ENCODE data around the gene KLHL2. TPM values are rescaled to one million over a fixed set of nuclear protein-coding genes. Genes with fewer than 3 reads are reported as not detected.
"Not testable (repeated sequence)": the region's sequence is repeated elsewhere in the genome, so short reads cannot be mapped to it uniquely, and the experiment has no call there.

The KLHL2 gene
- total and polyA plus RNA-seq, 9 of the 15 experiments (the other 6 are each of a cell fraction or from before 2014, with no cell fraction given), result 2.5 to 11.3 (median 6.1) TPM

DNA sequence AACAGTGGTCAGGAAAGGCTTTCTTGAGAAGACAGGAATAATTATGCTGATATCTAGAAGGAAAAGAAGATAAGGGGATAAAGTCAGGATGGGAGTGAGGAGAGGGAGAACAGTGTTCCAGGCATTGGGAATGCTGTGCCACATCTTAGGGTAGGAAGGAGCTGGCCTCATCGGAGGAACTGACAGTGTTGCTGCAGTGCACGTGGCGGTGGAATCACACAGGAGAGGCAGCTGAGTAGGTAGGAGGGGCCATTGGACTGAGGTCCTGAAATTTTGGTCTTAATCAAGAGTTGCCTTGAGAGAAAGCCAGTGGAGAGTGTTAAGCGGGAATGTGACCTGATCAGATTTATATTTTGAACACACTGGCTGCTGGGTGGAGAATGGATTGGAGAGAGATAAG is 13.9 kb downstream of the KLHL2 start:
- DNase-seq (ENCODE audit: extremely low read depth in 1 of 4, low spot score in 3 of 4); BruUV-seq (replicated peaks); H3K27ac ChIP-seq (ENCODE audit: extremely low read depth, low read depth, low read length); H3K27me3 ChIP-seq (ENCODE audit: control insufficient read depth in 2 of 2, insufficient read depth in 2 of 2, low read length in 2 of 2); CTCF ChIA-PET (ENCODE audit: low intra/inter-chr PET ratio); H3K4me1 ChIP-seq (replicated peaks in 1 of 2; ENCODE audit: control insufficient read depth in 2 of 2, insufficient read depth in 2 of 2, low read length in 2 of 2); ATAC-seq; H2AFZ ChIP-seq (ENCODE audit: low read depth, low read length); H3K9me3 ChIP-seq (replicated peaks; ENCODE audit: control insufficient read depth, insufficient read depth, low read depth, low read length); in situ Hi-C loops (cut with MboI); H3K9me1 ChIP-seq (ENCODE audit: control insufficient read depth, insufficient read depth, low read length); H3K4me3 ChIP-seq; H4K20me1 ChIP-seq (replicated peaks; ENCODE audit: control insufficient read depth, insufficient read depth, low read length); H3K4me2 ChIP-seq (ENCODE audit: insufficient read depth, low read length); FAIRE-seq; POLR2A ChIA-PET; H3K9ac ChIP-seq (ENCODE audit: insufficient read depth in 1 of 2, low read depth in 2 of 2, low read length in 2 of 2); H3K79me2 ChIP-seq (ENCODE audit: control insufficient read depth, insufficient read depth, low read length); H3K36me3 ChIP-seq (ENCODE audit: control insufficient read depth, insufficient read depth, low read length); intact Hi-C loops (cut with micrococcal nuclease): not testable (repeated sequence)
- WGBS (ENCODE audit: insufficient coverage, low coverage, missing lambda C conversion rate), result 84% methylated on average over 4 of the region's 4 CpGs

DNA sequence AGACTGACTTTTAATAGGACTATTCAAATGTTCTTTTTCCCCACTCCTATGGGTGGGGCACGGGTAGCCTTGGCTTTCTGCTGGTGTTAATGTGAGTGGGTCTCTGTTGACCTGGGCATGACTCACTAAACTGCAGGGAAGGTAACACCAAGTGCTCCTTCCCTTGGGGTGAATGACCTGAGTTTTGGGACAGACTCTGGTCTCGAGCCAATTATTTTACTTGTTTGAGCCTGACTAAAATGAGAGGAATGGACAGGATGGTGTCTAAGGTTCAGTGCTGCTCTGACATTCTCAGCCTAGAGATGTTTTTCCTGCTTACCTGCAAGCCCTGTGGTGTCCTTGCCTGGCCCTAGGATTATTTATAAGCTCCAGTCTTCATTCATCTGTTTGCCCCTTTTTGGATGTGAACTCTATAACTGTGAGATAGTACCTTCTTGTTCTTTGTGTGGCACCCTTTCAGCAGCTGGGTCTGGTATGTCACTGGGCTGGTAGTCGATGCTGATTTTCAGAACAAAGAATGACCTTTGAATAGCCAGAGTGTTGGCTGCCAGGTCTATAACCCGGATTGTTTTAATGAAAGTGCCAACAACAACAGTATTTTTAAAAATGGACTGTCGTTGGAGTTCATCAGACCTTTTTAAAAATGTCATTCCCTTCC is 14.8 kb downstream of the KLHL2 start:
- ATAC-seq; H3K4me2 ChIP-seq (ENCODE audit: insufficient read depth, low read length); H3K9me3 ChIP-seq (replicated peaks; ENCODE audit: control insufficient read depth, insufficient read depth, low read depth, low read length); in situ Hi-C loops (cut with MboI); H3K4me3 ChIP-seq; CTCF ChIA-PET (ENCODE audit: low intra/inter-chr PET ratio); H3K27me3 ChIP-seq (ENCODE audit: control insufficient read depth in 2 of 2, insufficient read depth in 2 of 2, low read length in 2 of 2); H3K27ac ChIP-seq (ENCODE audit: extremely low read depth, low read depth, low read length); H3K36me3 ChIP-seq (ENCODE audit: control insufficient read depth, insufficient read depth, low read length); H2AFZ ChIP-seq (ENCODE audit: low read depth, low read length); BruUV-seq (replicated peaks); H4K20me1 ChIP-seq (replicated peaks; ENCODE audit: control insufficient read depth, insufficient read depth, low read length); H3K4me1 ChIP-seq (replicated peaks in 1 of 2; ENCODE audit: control insufficient read depth in 2 of 2, insufficient read depth in 2 of 2, low read length in 2 of 2); H3K9me1 ChIP-seq (ENCODE audit: control insufficient read depth, insufficient read depth, low read length); DNase-seq (ENCODE audit: extremely low read depth in 1 of 4, low spot score in 3 of 4); POLR2A ChIA-PET; H3K9ac ChIP-seq (ENCODE audit: insufficient read depth in 1 of 2, low read depth in 2 of 2, low read length in 2 of 2); intact Hi-C loops (cut with micrococcal nuclease); H3K79me2 ChIP-seq (ENCODE audit: control insufficient read depth, insufficient read depth, low read length): not testable (repeated sequence)
- FAIRE-seq, result peak; percentile 55
- 72% methylated on average over 4 of the region's 5 CpGs for WGBS (ENCODE audit: insufficient coverage, low coverage, missing lambda C conversion rate)
